NCI-H774 (cell line): Measurements from ENCODE around the gene RPS6KA3.

Experiments
- DNase-seq: peaks from one replicate; lab custom pipeline; 2025; lab: John Stamatoyannopoulos, UW

Gene RPS6KA3

DNA sequence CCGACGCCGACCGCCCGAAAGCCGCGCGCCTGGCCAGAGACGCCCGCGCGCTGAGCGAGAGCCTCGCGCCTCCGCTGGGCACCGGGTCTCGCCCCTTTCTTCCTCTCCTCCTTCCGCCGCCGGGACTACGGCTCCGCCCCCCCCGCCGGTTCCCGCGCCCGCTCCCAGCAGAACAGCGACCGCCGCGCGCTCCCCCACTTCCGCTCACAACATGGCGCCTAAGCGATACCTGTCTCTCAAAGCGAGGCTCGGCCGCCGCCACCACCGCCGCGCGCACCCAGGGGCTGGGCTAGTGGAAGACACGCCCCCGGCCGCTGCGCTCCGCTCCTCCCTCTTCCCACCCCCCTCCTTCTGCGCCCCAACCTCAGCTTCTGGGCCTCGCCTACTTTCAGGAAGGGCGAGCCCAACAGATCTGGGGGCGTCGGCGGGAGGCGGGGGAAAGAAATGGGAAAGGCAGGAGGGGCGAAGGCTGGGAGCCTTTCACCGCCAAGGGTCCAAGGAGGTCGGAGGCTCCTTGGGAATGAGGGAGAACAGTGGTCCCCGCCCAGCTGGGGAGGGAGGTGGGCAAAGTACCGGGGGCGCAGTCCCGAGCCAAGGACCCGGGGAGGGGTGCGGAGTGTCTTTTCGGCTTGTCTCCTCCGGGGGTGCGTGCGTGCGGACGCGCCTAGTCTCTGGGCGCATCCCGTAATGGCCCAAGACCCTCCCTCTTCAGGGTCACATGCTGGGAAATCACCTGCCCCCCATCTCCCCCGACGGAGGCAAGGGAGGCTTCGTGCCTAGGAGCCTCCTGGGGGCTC, at the start of gene RPS6KA3:
RPS6KA3 (minus strand) TSS at position 100 of the 797 bp plus-strand sequence. CDS start 277 bp downstream, outside the sequence.
- peak; percentile 77 for DNase-seq

DNA sequence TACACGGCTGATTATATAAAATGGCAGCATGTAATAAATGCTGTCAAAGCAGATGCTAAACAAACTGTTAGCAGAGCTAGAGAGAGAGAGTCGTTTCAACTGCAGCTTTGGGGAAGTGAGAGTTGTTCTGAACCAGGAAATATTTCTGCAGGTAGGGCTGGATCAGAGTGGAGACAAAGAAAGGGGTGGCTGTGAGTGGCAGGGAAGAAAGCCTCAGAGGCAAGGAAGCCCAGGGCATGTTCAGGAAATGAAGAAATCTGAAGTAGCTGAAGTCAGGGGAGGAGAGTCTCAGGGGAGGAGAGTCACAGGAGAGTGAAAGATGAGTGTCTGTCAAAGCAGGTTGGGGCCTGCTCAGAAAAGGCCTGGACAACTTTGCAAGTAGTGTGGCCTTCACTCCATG, 48.4 kb upstream of the RPS6KA3 start:
- no peak for DNase-seq

DNA sequence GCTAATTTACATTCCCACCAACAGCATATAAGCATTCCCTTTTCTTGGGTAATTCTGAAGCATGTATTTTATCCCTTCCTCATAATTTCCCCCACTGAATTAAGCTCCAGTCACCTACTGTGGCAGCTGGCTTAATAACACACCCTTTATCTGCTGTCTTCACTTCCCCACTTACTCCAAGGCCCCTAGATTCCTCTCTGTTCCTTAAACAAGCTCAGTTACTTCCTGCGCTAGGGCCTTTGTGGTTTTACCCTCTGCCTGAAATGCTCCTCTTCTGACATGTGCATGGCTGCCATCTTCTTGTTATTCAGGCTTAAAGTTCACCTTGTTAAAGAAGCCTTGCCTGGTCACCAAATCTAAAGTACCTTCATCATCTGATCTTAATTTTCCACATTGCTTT, 47.2 kb upstream of the RPS6KA3 start:
- DNase-seq = no peak

DNA sequence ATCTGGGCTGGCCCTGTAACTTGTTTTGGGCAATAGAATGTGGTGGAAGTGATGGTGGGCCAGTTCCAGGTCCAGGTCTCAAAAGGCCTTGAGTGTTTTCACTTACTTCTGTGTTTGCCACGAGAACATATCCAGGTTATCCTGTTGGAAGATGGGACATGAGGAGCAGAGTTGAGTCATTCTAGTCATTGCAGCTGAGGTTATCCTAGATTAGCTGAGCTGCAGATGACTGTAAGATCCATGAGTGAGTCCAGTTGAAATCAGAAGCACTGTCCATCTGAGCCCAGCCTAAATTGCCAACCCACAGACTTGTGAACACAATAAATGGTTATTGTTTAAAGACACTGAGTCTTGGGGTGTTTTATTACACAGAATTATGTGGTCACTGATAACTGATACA, 45.3 kb upstream of the RPS6KA3 start:
- no peak for DNase-seq

DNA sequence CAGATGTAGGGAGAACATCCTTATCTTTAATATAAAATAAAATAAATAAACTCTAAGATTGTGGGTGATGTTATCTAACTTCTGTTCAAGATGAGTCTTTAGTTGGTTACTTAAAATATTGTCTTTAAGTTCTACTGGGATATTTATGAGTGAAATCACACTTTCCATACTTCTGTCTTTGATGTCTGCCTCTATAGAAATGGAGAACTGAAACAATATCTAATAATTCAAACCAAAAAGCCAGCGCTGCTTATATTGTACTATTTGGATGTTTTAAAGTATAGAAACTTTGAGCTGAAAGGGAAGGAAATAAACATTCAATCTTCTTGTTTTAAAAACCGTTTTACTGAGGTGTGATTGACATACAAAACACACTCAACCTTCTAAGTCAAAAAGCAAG, 44.8 kb upstream of the RPS6KA3 start:
- no peak for DNase-seq

DNA sequence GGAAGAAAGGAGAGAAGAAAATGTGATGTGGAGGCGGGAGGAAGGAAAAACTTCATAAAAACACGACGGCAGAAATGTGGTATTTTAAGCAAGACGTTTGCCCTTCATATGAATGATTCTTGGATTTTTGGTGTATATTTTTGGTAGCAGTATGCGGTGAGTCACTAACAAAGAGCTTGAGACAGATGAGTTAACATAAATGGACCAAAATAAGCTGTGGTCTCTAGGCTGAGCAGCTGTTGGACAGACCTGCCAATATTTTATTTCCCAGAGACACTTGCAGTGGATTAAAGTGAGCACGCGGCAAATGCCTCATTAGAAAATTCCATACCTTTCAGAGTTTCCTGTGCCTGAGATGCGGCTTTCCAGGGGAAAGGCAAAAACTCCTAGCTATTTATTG, 43.1 kb upstream of the RPS6KA3 start:
- no peak for DNase-seq

DNA sequence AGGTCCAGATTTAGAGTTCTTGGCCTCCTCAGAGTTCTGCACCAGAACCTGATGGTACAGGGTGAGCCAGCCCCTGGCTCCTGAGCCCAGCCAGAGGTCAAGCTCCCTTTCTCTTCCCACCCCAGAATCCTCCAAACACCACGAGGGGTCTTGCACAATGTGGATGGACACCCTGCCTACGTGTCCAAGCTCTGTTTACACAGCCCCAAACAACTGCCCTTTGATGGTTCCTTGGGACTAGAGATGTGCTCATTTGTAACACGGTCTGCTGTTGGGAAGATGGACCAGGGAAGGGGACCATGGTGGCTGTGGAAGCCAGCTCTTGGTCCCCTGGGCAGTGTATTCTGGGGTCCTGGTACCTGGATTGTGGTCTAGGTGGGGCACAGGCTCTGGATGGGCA, 40.0 kb upstream of the RPS6KA3 start:
- no peak for DNase-seq

DNA sequence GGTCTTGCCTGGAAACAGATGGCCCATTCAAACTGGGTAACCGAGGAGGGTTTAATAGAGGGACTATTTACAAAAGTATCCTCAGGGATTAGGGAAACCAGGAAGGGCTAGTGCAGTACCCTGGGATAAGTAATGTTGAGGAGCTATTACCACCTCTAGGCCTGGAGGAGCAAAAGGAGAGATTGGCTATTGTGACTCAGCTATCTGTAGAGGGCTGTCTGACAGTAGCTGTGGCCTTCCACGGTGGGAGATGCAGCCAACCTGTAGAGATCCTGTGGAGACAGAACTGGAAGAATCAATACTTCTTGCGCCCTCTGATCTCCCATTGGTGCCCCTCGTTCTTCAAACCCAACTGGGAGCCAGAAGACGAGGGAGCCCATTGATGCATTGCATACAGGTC, 34.1 kb upstream of the RPS6KA3 start:
- DNase-seq = no peak

DNA sequence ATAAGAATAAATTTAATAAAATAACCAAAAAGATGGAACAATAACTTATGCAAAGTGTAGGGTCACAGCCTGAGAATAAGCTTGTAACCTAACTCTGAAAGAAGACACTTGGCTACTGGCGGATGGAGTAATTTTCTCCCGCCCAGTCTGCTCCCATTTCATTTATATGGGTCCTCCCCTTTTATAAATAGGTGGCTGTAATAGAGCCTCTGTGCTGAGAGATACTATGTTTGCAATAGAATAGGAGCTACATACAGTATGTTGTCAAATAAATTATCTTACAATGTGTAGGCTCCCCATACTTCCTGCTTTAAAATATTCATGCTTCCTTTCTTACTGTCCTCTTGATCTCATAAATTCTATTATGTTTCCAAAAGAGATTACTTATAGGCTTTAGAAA, 28.2 kb upstream of the RPS6KA3 start:
- no peak for DNase-seq

DNA sequence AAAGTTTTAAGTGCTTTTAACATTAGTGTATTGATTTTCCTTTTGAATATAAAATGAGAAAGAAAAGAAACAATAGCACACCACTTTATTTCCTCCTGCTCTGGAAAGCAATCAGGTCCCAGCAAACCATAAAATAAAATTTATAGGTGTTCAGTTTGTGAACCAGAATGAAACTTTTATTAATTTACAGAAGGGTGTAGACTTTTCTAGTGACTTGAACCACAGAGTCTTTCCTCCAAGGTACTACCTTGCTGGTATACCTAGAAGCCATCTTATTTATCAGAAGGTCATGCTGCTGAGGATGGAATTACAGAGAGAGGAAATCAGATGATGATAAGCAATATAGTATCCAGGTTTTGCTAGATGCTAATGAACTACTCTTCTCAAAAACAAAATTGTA, 27.6 kb upstream of the RPS6KA3 start:
- DNase-seq = no peak

DNA sequence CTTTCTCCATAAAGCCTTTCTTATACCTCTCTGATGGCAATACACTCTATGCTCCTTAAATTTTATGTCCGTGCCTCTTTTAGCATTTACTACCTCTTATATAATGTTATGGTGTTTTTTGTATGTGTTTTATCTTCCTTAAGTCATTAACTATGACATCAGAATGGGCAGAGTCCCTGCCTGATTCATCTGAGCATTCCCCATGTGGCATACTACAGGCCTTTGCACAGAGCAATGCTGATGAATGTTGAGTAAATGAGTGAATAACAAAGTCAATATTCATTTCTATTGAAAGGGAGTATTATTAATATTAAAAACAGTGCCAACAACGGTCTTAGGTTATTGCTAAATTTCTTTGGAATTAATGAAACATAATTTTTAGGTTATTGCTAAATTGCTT, 18.8 kb upstream of the RPS6KA3 start:
- no peak for DNase-seq

DNA sequence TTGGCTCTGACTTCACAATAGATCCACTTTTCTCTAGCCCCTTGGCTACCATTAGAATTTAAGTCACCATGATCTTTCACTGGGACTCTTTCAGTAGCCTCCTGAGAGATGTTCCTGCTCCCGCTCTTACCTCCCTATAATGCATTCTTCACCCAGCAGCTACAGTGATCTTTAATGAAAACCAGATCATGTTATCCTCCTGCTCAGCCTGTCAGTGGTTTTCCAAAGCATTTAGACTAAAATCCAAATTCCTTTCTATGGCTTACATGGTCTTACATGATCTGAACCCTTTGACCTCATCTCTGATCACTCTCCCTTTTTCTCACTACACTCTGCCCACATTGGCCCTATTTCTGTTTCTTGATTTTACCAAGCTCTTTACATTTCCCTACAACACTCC, 18.3 kb upstream of the RPS6KA3 start:
- DNase-seq = no peak

DNA sequence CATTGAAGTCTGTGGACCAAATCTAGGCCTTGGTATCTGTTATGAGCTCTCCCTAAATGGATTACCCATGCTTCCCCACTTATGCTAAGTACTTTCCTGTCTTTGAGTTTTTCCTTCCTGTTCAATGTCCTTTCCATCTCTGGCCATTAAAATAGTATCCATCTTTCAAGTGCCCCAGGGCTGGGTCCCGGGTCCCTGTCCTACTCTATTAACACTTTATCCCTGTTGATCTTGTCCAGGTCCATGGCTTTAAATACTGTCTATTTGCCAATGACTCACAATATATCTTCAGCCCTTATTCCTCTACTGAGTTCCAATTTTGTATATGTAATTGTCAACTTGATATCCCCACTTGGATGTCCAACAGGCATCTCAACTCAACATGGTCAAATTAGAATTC, 17.7 kb upstream of the RPS6KA3 start:
- no peak for DNase-seq

DNA sequence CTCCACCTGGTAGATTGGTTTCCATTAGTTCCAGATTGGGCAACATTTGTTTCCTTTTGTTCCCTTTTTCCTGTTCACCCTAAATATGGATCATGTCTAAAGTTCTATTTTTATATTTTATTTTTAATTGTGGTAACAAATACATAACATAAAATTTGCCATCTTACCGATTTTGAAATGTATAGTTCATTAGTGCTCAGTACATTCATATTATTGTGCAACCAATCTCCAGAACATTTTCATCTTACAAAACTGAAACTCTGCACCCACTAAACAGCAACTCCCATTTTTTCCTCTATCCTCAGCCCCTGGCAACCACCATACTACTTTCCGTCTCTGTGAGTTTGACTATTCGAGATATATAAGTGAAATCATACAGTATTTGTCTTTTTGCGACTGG, 14.2 kb upstream of the RPS6KA3 start:
- no peak for DNase-seq

DNA sequence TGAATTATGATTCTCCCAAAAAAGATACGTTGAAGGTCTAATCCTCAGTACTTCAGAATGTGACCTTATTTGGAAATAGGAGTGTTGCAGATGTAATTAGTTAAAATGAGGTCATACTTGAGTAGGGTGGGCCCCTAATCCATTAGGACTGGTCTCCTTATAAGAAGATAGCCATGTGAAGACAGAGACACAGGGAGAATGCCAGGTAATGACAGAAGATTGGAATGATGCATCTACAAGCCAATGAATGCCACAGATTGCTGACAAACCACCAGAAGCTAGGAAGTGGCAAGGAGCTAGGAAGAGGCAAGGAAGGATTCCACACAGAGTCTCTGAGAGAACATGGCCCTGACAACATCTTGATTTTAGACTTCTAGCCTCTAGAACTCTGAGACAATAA, 7.4 kb upstream of the RPS6KA3 start:
- DNase-seq = no peak

DNA sequence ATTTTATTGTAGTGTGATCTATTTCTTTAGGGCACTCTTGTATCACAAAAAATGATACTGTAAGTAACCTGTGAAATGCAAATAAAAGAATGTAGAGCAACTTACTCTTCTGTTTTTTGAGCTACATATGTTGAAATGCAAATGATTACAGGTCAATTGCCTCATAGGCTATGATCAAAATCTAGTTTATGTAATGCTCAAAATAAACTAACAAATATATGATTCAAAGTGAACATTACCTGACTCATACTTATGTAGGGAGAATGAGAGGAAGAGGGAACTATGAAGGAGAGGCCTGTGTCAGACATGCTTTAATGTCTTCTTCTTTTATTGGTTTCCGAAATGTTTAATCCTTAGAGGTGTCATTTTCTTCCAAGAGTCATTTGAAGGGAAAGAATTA, 5.0 kb upstream of the RPS6KA3 start:
- no peak for DNase-seq

DNA sequence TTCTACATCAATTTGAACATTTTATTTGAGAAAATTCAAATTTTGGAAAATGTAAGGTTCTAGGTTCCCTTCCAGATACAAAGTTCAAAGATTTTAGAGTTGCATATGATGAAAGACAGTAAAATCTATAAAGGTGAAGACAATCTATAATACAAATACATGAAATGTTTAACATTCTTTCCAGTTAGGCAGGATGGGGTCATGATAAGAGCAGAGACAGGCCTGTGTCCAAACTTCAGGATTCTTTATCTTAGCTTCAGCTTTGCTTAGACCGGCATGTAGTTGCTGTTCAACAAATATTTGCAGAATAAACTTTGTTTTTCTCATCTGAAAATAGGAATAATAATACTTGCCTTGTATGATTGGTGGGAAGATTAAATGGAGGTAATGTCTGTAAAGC, 4.5 kb upstream of the RPS6KA3 start:
- DNase-seq = no peak

DNA sequence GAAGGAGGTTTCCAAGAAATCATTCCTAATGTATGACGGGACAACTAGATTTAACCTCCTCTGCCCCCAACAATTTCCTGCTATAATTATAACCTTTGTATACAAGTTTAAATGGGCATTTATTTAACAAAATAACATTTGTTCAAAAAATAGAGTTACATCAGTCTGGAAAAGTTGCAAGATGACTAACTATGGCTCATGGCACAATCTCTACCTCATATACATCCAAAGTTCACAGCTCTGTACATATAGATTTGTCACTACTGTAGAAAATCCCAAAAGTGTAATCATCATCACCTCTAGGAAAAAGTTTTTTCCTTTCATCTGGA, 3.8 kb upstream of the RPS6KA3 start:
- DNase-seq = no peak

DNA sequence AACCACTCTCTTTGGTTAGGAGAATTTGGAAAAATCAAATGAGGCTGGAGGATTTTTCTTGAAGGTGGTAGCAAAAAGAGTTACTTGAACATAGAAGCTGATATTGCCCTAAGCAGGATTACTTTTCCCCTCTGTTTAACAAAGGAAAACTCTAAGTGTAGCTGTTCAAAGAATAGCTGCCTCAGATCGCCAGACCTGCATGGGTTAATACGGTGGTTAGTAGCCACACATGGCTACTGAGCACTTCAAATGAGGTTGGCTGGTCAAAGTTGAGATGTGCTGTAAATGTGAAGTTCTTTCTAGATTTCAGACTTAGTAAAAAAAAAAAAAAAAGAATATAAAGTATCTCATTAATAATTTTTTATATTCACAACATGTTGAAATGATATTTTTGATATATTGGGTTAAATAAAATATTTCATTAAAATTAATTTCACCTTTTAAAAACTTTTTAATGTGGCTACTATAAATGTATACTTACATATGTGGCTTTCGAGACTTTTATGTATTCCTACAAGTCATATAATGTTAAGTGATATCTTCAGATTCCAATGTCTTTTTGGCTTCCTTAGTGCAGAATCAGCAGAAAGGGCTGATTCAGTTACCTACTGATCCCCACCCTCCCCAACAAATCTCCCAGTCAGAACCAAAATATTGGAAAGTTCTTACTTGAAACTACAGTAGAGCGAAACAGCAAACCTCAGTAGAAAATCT, 3.3 kb upstream of the RPS6KA3 start:
- DNase-seq = no peak

DNA sequence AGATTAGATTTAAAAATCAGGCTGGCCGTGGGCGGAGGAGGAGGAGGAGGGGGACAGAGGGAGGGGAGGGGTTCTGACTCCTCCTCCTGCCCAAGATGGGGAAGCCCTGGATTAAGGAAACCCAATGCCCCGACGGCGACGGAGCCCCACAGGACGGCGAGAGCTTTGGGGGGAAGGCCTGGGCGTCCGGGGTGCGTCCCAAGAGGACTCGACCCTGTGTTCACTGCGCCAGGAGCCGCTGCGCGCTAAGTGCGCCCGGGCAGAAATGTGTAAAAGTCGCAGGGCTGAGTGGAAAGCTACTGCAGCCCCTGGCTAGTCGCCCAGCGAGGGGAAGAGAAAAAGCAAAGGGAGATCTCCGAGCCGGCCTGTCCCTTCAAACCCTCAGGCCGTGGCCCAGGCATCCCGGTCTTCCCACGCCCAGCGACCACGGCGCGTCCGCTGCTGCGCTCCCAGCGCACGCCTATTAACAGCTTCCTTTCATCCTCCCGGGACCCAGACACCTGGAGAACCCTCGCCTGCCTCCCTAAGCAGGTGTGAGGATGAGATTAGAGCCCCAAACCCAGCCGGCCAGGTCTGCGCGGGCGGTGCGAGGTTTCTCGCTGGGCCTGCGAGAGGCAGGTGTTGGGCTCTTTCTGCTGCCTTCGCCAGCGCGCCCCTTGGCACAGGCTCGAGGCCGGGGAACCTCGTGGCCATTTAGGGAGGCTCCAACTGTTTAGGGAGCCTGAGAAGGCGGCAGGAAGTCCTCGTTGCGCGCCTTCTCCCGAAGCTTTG, 1.4 kb upstream of the RPS6KA3 start:
- DNase-seq = no peak

DNA sequence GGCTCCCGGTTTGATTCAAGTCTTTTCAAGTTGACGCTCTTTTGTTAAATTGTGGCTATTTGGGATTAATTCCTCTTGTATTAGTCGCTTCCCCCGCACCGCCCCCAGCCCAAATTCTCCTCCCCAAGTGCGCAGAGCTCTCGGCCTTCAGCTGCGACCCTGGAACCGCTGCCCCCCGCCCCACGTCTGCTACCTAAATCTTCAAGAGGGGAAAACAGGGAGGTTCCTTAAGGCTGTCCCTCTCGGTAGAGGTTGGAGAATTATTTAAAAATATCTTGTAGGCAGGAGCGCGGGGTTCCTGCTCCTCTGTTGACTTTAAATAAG, 860 bp upstream of the RPS6KA3 start:
- DNase-seq = no peak

DNA sequence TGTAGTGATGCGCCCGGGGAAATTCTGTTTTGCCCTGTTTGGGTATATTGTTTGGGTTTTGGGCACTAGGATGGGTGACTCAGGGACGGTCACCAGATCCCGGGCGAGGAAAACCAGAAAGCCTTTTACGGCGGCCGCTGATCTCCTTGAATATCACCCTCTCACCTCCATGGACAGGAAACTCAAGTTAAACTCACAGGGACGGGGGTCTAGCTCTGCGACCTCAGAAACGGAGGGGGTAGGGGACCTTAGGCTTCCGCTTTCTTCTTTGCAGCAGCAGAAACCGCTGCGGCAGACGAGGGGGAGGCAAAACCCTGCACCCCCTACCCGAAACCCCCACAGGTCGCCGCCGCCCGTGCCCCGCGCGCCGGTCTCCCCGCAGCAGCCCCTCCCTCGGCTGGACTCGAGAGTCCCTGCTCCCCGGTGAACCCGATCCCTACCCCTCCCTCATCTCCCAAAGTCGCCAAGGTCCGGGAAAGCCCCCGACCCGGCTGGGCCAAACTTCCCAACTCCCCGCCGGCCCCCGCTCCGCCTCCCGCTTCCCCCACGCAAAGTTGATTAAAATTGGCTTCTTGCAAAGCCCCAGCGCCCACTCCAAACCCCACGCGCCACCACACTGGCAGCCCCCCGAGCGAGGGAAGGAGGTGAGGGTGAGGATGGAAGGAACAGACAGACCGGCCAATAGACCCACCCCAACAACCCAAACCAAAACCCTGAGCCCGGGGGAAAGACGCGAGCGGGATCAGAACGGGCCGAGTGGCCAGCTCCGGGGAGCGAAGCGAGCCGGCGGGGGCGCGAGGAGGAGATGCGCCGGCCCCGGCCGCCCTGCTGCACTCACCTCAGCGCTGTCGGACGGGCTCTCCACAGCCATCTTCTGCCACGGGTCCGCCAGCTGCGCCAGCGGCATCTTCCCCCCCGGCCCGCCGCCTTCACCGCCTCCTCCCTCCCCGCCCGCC, 705 bp downstream of the RPS6KA3 start:
- DNase-seq = no peak
